Prostate gland (tissue), 2 donors: Measurements from ENCODE around the gene BCAS3.

Source experiments
- POLR2A ChIP-seq: fragments of 450-650 bp; IDR thresholded peaks from one replicate; pipeline ENCODE4 v1.6.1; 2016; ENCODE audit warnings: antibody characterized with exemption, mild to moderate bottlenecking
- TF ChIP-seq, protein P1 (sequence below), 4 experiments: fragments of 200-600 bp in 2 of 4; fragments of 450-650 bp in 2 of 4; sonication (generic) in 2 of 4; IDR thresholded peaks; 1 replicate in 3 of 4; 2 replicates in 1 of 4; pipeline ENCODE4 v1.5.1; 2016 to 2019; ENCODE audit warnings: antibody characterized with exemption in 4 of 4, mild to moderate bottlenecking in 2 of 4, moderate library complexity in 2 of 4

DNA sequence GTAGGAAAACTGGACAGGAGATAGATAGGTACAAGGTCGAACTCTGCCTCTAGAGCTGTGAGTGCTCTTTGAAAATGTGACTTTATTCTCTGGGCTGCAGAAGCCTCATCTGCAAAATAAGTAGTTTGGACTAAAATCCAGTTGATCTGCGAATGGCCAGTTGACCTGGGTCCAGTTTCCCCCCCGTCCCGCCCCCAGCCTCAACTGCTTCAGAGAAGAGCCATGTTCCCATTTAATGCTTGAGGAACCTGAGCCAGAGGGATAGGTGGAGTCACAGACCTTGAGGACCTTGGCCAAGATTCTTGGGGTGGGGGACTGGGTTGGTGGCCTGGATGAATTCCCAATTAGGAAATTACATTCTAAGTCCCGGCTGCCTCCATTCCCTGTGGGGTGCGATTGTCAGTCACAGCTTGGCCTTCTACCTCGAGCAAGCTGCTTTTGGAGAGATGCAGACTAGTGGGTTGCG lies 736.0 kb downstream of the BCAS3 start:
- TF ChIP-seq POLR2A = no peak
- TF ChIP-seq, protein P1, sequence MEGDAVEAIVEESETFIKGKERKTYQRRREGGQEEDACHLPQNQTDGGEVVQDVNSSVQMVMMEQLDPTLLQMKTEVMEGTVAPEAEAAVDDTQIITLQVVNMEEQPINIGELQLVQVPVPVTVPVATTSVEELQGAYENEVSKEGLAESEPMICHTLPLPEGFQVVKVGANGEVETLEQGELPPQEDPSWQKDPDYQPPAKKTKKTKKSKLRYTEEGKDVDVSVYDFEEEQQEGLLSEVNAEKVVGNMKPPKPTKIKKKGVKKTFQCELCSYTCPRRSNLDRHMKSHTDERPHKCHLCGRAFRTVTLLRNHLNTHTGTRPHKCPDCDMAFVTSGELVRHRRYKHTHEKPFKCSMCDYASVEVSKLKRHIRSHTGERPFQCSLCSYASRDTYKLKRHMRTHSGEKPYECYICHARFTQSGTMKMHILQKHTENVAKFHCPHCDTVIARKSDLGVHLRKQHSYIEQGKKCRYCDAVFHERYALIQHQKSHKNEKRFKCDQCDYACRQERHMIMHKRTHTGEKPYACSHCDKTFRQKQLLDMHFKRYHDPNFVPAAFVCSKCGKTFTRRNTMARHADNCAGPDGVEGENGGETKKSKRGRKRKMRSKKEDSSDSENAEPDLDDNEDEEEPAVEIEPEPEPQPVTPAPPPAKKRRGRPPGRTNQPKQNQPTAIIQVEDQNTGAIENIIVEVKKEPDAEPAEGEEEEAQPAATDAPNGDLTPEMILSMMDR (IDR thresholded peaks at IDR 0.05) = no peak
